Stimulated activated CD8-positive, alpha-beta memory T cell treated with anti-CD3 and anti-CD28 coated beads, Interleukin-4, amount 100 ng/mL, for 24 hours (primary cell): ENCODE results near the gene CIDEA.

Experiments used
- DNase-seq: peaks from one replicate; pipeline ENCODE4 v3.0.0-alpha.2; 2020; ENCODE audit warnings: low read depth

CIDEA gene

GRCh38 chr18:12318857-12319256 lies 64.7 kb downstream of the CIDEA start:
- no peak for DNase-seq

GRCh38 chr18:12321333-12321732 lies 67.2 kb downstream of the CIDEA start:
- DNase-seq: no peak

GRCh38 chr18:12324991-12325725 lies 71.0 kb downstream of the CIDEA start:
- no peak for DNase-seq

GRCh38 chr18:12325726-12326245 lies 71.6 kb downstream of the CIDEA start:
- no peak for DNase-seq

GRCh38 chr18:12326711-12327460 lies 72.7 kb downstream of the CIDEA start:
- DNase-seq: no peak
